NCI-H2196 treated with DMSO at 0.1 percent for 48 hours (cell line): ENCODE measurements around the gene FARP2.

Experiments
- DNase-seq: peaks from one replicate; lab custom pipeline; 2025; ENCODE audit not compliant: unreplicated experiment; lab: John Stamatoyannopoulos, UW

The FARP2 gene

GRCh38 chr2:241325257-241325656 lies 30.8 kb upstream of the FARP2 start:
- DNase-seq = no peak

GRCh38 chr2:241329669-241330615 lies 26.1 kb upstream of the FARP2 start:
- DNase-seq = no peak

- DNase-seq = no peak
Observed at GRCh38 chr2:241330616-241330981, 25.5 kb upstream of the FARP2 start.

GRCh38 chr2:241334813-241335212 lies 21.3 kb upstream of the FARP2 start:
- peak; percentile 10 for DNase-seq

GRCh38 chr2:241339839-241340630 lies 16.1 kb upstream of the FARP2 start:
- peak; percentile 42 for DNase-seq

GRCh38 chr2:241340631-241341163 lies 15.4 kb upstream of the FARP2 start:
- no peak for DNase-seq

GRCh38 chr2:241344925-241345651 lies 11.0 kb upstream of the FARP2 start:
- DNase-seq = no peak

- no peak for DNase-seq
Observed at GRCh38 chr2:241349941-241350340, 6.1 kb upstream of the FARP2 start.

GRCh38 chr2:241350530-241350877 lies 5.6 kb upstream of the FARP2 start:
- no peak for DNase-seq

- DNase-seq = no peak
Observed at GRCh38 chr2:241350878-241351639, 5.0 kb upstream of the FARP2 start.

GRCh38 chr2:241351640-241352031 lies 4.4 kb upstream of the FARP2 start:
- DNase-seq = no peak

GRCh38 chr2:241352227-241352626 lies 3.9 kb upstream of the FARP2 start:
- no peak for DNase-seq

- DNase-seq = peak; percentile 72
Observed at GRCh38 chr2:241354668-241355658, 1.1 kb upstream of the FARP2 start.

- no peak for DNase-seq
Observed at GRCh38 chr2:241356871-241357260, 781 bp downstream of the FARP2 start.

- no peak for DNase-seq
Observed at GRCh38 chr2:241357531-241357930, 1.4 kb downstream of the FARP2 start.

GRCh38 chr2:241358470-241358869 lies 2.4 kb downstream of the FARP2 start:
- DNase-seq = no peak

GRCh38 chr2:241359481-241360045 lies 3.5 kb downstream of the FARP2 start:
- DNase-seq = no peak

- no peak for DNase-seq
Observed at GRCh38 chr2:241363426-241363825, 7.3 kb downstream of the FARP2 start.

GRCh38 chr2:241364781-241365180 lies 8.7 kb downstream of the FARP2 start:
- no peak for DNase-seq
